Measurements from ENCODE around the gene SEPTIN5. TPM values are rescaled to one million over a fixed set of nuclear protein-coding genes. Genes with fewer than 3 reads are reported as not detected.

SEPTIN5 gene
- total and polyA plus RNA-seq, 9 of the 15 experiments (the other 6 are each of a cell fraction or from before 2014, with no cell fraction given) = 0.03 to 195 (median 119) TPM

GRCh38 chr22:19730655-19731360 is 16.5 kb downstream of the SEPTIN5 start (continued):
- TF ChIP-seq, protein P1, sequence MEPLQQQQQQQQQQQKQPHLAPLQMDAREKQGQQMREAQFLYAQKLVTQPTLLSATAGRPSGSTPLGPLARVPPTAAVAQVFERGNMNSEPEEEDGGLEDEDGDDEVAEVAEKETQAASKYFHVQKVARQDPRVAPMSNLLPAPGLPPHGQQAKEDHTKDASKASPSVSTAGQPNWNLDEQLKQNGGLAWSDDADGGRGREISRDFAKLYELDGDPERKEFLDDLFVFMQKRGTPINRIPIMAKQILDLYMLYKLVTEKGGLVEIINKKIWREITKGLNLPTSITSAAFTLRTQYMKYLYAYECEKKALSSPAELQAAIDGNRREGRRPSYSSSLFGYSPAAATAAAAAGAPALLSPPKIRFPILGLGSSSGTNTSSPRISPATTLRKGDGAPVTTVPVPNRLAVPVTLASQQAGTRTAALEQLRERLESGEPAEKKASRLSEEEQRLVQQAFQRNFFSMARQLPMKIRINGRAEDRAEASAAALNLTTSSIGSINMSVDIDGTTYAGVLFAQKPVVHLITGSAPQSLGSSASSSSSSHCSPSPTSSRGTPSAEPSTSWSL (CRISPR knock-in tag; IDR thresholded peaks at IDR 0.05; ENCODE audit: borderline replicate concordance) = peak; percentile 93; the same call in 1 of the 2 replicates
- TF ChIP-seq, protein P2, sequence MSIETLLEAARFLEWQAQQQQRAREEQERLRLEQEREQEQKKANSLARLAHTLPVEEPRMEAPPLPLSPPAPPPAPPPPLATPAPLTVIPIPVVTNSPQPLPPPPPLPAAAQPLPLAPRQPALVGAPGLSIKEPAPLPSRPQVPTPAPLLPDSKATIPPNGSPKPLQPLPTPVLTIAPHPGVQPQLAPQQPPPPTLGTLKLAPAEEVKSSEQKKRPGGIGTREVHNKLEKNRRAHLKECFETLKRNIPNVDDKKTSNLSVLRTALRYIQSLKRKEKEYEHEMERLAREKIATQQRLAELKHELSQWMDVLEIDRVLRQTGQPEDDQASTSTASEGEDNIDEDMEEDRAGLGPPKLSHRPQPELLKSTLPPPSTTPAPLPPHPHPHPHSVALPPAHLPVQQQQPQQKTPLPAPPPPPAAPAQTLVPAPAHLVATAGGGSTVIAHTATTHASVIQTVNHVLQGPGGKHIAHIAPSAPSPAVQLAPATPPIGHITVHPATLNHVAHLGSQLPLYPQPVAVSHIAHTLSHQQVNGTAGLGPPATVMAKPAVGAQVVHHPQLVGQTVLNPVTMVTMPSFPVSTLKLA (conservative IDR thresholded peaks at IDR 0.05) = no peak
- TF ChIP-seq, protein P3, sequence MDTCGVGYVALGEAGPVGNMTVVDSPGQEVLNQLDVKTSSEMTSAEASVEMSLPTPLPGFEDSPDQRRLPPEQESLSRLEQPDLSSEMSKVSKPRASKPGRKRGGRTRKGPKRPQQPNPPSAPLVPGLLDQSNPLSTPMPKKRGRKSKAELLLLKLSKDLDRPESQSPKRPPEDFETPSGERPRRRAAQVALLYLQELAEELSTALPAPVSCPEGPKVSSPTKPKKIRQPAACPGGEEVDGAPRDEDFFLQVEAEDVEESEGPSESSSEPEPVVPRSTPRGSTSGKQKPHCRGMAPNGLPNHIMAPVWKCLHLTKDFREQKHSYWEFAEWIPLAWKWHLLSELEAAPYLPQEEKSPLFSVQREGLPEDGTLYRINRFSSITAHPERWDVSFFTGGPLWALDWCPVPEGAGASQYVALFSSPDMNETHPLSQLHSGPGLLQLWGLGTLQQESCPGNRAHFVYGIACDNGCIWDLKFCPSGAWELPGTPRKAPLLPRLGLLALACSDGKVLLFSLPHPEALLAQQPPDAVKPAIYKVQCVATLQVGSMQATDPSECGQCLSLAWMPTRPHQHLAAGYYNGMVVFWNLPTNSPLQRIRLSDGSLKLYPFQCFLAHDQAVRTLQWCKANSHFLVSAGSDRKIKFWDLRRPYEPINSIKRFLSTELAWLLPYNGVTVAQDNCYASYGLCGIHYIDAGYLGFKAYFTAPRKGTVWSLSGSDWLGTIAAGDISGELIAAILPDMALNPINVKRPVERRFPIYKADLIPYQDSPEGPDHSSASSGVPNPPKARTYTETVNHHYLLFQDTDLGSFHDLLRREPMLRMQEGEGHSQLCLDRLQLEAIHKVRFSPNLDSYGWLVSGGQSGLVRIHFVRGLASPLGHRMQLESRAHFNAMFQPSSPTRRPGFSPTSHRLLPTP (IDR thresholded peaks at IDR 0.05; ENCODE audit: borderline replicate concordance, extremely low read depth, insufficient read length) = no peak
- no peak for TF ChIP-seq NCOR1 (IDR thresholded peaks at IDR 0.05)
- TF ChIP-seq KLF1 (tag; IDR thresholded peaks at IDR 0.05) = no peak; the same call in 1 of the 2 replicates
- TF ChIP-seq GATAD2A (IDR thresholded peaks at IDR 0.05) = peak; percentile 77
- no peak; the same call in 1 of the 2 replicates for TF ChIP-seq PTBP1 (IDR thresholded peaks at IDR 0.05; ENCODE audit: low read depth, low read length)
- TF ChIP-seq CBX2 (IDR thresholded peaks at IDR 0.05; ENCODE audit: insufficient read depth, low read length, poor library complexity, severe bottlenecking) = no peak
- no peak for TF ChIP-seq KDM1A (IDR thresholded peaks at IDR 0.05)
- no peak for TF ChIP-seq U2AF2 (optimal IDR thresholded peaks at IDR 0.05; ENCODE audit: low read depth, low read length)
- peak; percentile 100 for TF ChIP-seq RB1 (IDR thresholded peaks at IDR 0.05; ENCODE audit: low read depth)
- TF ChIP-seq HMG20A (CRISPR knock-in tag; conservative IDR thresholded peaks at IDR 0.05) = no peak
- 0 out of 2 replicates have a peak, but pooled peaks have one; percentile 18 for TF ChIP-seq HSF4 (CRISPR knock-in tag; IDR thresholded peaks at IDR 0.05; ENCODE audit: borderline replicate concordance)
- TF ChIP-seq E2F6 (IDR thresholded peaks at IDR 0.05; ENCODE audit: borderline replicate concordance in 1 of 2, extremely low read depth in 1 of 2, insufficient read depth in 1 of 2, insufficient read length in 1 of 2, low read depth in 1 of 2, low read length in 1 of 2, poor library complexity in 1 of 2, severe bottlenecking in 1 of 2) = peak; percentile 80 to 88
- peak; percentile 97 for TF ChIP-seq HDAC2 (IDR thresholded peaks at IDR 0.05)
- TF ChIP-seq GABPA (tag; conservative IDR thresholded peaks at IDR 0.05; ENCODE audit: low read depth) = no peak
- TF ChIP-seq POLR2H (tag; IDR thresholded peaks at IDR 0.05; ENCODE audit: low read depth) = no peak
- TF ChIP-seq ZNF639 (CRISPR knock-in tag; conservative IDR thresholded peaks at IDR 0.05 in 1 of 2, IDR thresholded peaks at IDR 0.05 in 1 of 2) = no peak
